AG09319 (cell line): ENCODE results near the gene SCFD2.
A peak's percentile ranks its signal among the peaks of the same experiment; 100 is the strongest.

Experiments used
- DNase-seq: peaks from one replicate; pipeline ENCODE4 v3.0.0-alpha.2; 2010; ENCODE audit warnings: low read depth; ENCODE audit errors: extremely low read depth
- TF ChIP-seq, protein P1 (sequence below): IDR thresholded peaks from 2 replicates; pipeline ENCODE4 v1.5.1; 2011; ENCODE audit warnings: low read depth, mild to moderate bottlenecking, inconsistent platforms, low read length, moderate library complexity

The SCFD2 gene

DNA sequence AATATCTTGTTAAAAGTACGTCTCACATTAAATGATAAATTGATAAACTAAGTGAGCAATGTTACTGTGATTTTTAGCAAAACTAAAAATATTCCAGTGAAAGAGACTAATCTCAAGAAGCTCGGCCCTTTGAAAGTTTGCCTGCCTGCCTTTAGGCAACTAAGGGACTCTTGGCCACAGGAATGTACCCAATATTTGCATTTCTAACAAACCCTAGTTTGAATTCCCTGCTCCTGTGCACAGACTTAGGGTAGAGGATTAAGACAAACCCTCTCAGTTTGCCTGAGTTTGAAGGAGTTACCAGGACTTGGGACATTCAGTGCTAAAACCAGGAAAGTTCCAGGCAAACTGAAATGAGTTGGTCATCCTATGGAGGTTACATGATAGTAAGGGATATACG, 157.1 kb downstream of the SCFD2 start:
- TF ChIP-seq, protein P1, sequence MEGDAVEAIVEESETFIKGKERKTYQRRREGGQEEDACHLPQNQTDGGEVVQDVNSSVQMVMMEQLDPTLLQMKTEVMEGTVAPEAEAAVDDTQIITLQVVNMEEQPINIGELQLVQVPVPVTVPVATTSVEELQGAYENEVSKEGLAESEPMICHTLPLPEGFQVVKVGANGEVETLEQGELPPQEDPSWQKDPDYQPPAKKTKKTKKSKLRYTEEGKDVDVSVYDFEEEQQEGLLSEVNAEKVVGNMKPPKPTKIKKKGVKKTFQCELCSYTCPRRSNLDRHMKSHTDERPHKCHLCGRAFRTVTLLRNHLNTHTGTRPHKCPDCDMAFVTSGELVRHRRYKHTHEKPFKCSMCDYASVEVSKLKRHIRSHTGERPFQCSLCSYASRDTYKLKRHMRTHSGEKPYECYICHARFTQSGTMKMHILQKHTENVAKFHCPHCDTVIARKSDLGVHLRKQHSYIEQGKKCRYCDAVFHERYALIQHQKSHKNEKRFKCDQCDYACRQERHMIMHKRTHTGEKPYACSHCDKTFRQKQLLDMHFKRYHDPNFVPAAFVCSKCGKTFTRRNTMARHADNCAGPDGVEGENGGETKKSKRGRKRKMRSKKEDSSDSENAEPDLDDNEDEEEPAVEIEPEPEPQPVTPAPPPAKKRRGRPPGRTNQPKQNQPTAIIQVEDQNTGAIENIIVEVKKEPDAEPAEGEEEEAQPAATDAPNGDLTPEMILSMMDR, result no peak
- no peak for DNase-seq

GRCh38 chr4:53205970-53206369, 159.9 kb downstream of the SCFD2 start:
- no peak for DNase-seq
- TF ChIP-seq, protein P1, result no peak

GRCh38 chr4:53199356-53199755, 166.5 kb downstream of the SCFD2 start:
- DNase-seq, result no peak
- TF ChIP-seq, protein P1, result no peak

- DNase-seq, result peak; percentile 61
- TF ChIP-seq, protein P1, result no peak
Measured at GRCh38 chr4:53197772-53198142, 168.1 kb downstream of the SCFD2 start.

DNA sequence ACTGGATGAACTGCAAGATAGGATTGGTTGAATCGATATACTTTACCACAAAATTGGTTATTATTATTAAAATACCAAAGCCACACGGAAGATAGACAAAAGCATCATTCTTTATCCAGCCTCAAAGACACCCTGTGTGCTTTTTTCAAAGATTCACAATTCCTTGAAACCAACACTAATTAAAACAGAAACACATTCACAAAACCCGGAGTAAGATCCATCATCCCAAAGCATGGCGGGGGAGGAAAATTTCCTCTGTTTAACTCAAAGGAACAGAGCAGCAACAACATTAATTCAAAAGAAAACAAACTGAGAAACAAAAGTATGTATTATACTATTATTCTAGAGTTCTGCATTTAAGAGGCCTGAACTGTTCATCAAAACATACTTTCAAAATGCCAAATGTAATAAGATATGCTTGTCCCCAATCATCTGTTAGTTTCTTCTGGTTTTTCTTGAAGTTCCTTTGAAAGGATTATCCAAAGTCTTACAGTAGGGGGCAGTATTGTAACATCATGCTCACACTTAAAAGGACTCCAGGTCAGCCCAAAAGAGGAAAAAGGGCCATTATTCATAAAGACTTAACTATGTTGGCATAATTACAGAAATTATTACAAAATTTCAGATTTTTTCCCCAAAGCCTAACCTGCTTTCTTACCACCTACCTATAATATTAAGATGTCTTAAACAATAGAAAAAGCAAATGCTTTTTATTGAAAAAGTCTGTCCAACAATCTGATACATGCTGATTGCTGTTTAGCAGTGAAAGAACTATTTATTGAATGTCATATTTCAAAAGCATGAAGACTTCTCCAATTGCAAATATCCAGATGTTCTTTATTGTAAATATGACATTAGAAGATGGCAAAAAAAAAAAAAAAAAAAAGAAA, 168.7 kb downstream of the SCFD2 start:
- DNase-seq, result peak; percentile 97
- TF ChIP-seq, protein P1, result peak; percentile 54

DNA sequence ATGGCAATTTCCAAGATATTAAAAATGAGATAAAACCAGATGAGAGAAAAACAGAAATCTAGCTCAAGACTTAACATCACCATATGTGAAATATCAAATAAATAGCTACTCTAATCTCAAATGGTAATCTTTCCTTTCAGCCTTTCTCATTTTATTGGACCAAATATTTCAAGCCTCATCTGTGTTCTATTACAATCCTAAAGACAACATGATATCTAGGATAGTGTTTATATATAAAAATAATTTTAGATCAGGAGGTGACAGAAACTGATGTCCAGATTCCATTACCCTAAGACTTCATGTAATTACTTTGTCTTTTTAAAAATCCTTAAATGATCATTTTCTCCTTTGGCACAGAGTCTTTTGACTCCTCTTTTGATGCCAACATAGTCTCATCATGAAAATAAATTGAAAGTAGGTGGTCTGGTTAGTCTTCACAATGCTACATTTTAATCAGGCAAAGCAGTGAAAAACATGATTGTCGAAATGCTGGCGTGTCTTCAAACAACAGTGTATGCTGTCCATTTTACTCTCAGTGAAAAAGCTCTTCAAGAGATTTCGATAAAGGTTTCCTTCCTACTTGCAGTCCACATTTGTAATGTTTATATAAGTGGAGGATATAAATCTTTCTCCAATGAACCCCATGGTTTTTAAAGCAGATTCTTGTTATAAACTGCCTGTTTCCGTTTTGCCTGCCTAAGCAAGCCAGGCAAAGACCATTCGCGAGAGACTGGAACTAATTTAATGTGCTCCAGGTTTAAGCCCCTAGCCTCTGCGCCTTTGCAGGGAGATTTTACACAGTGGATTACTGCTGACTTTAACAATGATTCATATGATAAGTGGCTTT, 169.8 kb downstream of the SCFD2 start:
- TF ChIP-seq, protein P1, result no peak
- DNase-seq, result no peak

DNA sequence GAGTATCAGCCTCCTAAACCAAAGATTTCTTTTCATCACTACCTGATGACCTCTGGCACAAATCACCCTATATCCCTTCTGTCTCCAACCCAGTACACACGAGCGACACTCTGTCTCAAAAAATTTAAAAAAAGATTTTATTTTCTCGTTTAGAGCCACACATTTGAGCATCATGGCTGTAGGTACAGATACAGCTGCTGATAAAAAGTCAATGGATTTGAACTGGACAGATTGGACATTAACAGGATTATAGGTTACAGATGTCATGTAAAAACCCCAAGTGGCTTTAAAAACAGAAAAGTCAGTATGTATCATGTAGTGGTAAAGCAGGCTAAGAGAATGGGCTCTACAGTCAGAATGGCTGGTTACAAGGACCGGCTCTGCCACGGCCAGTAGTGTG, 171.1 kb downstream of the SCFD2 start:
- TF ChIP-seq, protein P1, result no peak
- DNase-seq, result no peak
